Iris pigment epithelial cell (primary cell): ENCODE data around the gene CACNA1C.

Source experiments
- DNase-seq: peaks from one replicate; pipeline ENCODE4 v3.0.0-alpha.2; 2011; ENCODE audit warnings: low read depth

The CACNA1C gene

GRCh38 chr12:2557597-2557996 is 504.8 kb downstream of the CACNA1C start:
- DNase-seq = no peak

DNA sequence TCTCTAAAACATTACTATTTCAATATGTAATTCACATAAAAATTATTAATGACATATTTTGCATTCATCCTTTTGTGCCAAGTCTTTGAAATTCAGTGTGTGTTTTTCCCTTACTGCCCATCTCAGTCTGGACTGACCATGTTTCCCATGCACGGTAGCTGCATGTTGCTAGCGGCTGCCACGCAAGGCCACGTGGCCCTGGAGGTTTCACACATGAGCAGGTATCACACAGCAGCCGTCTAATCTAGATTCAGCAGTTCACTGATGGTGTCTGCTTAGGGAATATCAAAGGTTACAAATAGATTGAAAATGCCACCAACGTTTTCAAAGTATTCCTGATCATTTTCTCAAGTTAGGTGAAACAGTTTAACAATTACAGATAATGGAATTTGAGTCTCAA is 507.1 kb downstream of the CACNA1C start:
- DNase-seq = no peak

DNA sequence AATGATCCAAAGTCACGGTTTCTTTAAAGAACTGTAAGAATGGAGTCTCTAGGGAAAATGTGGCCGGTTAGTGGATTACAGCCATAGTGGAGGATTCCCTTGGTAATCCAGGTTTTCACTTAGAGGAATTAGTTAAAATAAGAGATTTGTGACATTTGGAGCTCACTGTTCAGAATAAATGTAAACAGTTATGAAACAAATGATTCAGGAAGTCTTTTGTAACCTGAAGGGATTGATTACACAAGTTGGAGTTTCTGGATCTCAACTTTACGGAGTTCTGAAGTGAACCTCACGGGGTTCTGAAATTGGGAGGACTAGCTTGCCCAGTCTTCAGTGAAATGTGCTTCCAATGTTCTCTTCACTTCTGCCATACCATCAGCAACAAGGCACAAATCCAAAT is 507.6 kb downstream of the CACNA1C start:
- no peak for DNase-seq

GRCh38 chr12:2561367-2561766 is 508.6 kb downstream of the CACNA1C start:
- DNase-seq = no peak

- no peak for DNase-seq
Measured at GRCh38 chr12:2562400-2562799, 509.6 kb downstream of the CACNA1C start.

- no peak for DNase-seq
Measured at GRCh38 chr12:2563709-2564108, 510.9 kb downstream of the CACNA1C start.

DNA sequence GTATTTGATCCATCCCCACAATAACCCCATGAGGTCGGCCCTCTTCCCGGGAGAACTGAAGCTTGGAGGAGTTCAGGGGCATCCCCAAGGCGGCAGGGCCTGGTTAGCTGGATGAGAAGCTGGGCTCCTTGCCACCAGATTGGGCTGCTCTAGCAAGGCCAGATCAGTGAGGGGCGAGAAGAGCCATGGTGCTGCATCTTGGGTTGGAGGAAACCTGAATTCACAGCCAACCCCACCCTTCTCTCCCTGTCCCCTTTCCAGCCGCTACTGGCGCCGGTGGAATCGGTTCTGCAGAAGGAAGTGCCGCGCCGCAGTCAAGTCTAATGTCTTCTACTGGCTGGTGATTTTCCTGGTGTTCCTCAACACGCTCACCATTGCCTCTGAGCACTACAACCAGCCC is 513.4 kb downstream of the CACNA1C start:
- DNase-seq = no peak

GRCh38 chr12:2567711-2568110 is 514.9 kb downstream of the CACNA1C start:
- DNase-seq = no peak

DNA sequence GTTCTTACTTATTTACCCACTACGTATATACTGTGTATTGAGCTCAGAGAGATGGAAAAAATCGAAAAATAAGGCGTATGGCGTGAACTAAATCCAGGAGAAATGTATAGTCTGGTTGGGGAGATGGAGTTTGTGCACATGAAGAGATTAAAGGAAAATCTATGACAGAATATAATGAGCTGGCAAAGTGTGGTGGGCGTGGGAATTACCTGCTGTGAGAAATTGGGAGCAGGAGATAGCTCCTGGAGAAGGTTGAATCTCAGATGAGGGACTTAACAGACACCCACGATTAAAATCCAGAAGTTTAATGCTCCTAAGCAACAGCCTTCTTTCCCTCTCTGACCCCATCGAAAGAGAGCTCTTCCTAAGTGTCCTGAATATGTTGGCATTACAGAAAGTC is 517.8 kb downstream of the CACNA1C start:
- DNase-seq = no peak

DNA sequence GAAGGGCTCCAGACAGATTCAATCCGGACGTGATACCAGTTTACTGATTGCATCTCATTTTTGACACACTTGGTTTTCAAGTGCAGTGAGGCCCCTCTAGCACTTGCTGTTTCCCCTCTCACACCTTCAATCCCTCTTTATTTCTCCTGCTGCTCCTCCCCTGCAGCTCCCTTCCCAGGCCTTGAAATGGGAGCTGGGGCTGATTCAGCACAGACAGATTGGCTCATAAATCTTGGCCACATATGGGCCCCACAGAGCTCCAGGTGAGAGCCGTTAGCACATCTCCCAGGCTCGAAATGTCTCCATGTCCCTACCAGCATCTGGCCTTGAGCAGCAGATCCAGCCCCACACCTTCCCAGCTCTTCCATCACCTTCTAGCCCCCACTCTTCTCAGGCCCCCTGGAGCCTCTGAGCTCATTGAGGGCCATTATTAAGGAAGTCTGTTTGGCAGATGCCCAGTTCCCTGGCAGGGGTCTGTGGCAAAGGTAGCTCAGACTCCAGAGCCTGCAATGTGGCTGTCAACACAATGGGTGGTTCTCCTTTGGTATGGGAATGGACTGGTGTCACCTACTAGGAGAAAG is 521.7 kb downstream of the CACNA1C start:
- no peak for DNase-seq

- DNase-seq = no peak
Measured at GRCh38 chr12:2575245-2575644, 522.5 kb downstream of the CACNA1C start.

GRCh38 chr12:2578211-2578610 is 525.4 kb downstream of the CACNA1C start:
- DNase-seq = no peak

DNA sequence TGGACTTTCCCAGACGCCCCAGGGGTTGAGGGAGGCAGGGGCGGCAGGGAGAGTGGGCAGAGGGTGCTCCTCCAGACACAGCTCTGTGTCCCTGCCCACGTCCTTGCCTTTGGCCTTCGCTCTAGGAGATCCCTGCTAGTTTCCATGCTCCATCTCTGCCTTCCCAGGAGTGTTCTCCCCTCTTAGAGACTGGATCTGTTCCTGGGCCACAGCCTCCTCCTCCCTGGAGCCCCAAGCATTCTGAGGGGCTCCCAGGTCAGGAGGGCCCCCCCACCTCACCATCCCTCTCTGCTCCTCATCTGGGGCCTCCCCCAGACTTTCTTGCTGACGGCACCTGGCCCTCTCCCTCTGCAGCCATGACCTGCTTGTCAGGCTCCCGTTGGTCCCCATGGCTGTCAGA is 526.0 kb downstream of the CACNA1C start:
- no peak for DNase-seq

GRCh38 chr12:2580821-2581220 is 528.0 kb downstream of the CACNA1C start:
- peak; percentile 85 for DNase-seq

DNA sequence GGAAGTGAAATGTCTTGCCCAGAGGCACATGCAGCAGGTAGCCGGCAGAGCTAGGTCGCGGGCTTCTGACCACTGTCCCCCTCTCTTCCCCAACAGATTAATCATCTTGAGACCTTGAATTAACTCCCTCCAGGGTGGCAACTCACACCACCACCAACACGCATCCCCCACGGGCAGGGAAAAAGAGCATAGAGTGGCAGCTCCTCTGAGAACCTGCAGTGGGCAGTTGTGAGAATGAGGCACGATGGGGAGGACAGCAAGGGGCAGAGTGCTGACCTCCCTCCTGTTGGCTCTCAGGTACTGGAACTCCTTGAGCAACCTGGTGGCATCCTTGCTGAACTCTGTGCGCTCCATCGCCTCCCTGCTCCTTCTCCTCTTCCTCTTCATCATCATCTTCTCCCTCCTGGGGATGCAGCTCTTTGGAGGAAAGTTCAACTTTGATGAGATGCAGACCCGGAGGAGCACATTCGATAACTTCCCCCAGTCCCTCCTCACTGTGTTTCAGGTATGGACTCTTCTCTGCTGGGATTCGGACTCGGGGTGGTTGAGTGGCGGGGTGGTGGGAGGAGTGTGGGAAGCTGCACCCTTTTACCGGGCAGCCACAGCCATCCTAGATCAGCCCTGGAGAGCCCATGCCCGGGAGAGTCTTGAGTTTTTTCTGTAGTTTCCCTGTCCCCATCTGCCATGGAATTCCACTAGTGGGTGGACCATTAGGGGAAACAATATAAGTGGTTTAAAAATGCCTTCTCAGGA is 528.7 kb downstream of the CACNA1C start:
- DNase-seq = no peak

GRCh38 chr12:2582631-2583030 is 529.8 kb downstream of the CACNA1C start:
- DNase-seq = no peak

DNA sequence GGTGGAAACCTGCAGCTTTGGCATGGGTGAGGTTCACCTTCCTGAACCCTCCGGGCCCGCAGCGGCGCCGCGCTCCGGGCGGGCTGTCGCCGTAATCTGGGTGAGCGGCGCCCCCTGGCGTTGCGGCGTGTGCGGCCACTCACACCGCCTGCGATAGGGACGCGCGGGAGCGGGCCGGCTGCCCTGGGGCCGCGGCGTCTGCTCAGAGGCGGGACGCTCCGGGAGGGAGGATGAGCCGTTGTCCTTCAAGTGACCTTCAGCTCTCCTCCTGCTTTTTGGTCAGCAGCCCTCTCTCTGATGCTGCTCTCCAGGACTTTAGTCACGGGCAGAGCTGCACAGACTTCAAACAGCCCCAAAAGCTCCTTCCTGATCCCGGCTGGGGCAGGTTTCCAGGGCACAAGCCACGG is 530.3 kb downstream of the CACNA1C start:
- peak; percentile 41 for DNase-seq

GRCh38 chr12:2583642-2584401 is 531.0 kb downstream of the CACNA1C start:
- DNase-seq = no peak

- DNase-seq = no peak
Measured at GRCh38 chr12:2586156-2587038, 533.6 kb downstream of the CACNA1C start.

- no peak for DNase-seq
Measured at GRCh38 chr12:2588345-2588744, 535.6 kb downstream of the CACNA1C start.

DNA sequence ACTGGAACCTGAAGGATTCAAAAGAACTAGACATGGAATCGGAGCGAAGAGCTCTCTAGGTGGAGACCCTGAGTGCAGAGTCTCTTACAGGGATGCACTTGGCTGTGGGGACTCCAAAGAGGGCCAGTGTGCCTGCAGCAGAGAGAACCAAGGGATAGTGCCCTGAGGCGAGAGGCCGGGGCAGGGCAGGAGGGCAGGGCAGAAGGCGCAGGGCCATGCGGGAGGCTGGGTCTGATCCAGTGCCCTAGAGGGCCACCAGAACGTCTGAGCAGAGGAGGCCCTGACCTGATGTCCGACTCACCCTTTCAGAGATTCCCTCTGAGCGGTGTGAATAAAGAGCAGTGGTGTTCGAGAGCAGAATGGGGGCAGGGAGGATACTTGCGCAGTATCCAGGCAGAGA is 536.6 kb downstream of the CACNA1C start:
- DNase-seq = no peak

DNA sequence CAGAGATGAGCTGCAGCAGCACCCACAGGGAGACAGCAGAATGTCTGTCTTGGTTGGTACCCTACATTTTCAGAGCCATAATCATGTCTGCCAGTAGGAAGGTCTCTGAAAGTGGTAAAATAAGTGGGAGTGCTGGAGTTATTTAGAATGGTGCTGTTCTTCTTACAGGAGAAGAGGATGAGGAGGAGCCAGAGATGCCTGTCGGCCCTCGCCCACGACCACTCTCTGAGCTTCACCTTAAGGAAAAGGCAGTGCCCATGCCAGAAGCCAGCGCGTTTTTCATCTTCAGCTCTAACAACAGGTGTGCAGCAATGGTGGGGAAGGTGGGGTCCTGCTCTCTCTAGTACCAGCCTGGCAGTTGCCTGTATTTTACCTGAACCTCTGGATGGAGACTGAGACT is 540.3 kb downstream of the CACNA1C start:
- no peak for DNase-seq
